NCI-H1092 treated with DMSO at 0.1 percent for 48 hours (cell line): ENCODE data around the gene ITGB1.
"Not testable (repeated sequence)": the region's sequence is repeated elsewhere in the genome, so short reads cannot be mapped to it uniquely, and the experiment has no call there.

Experiments used
- DNase-seq: peaks from one replicate; lab custom pipeline; 2025; lab: John Stamatoyannopoulos, UW

The ITGB1 gene

GRCh38 chr10:32958085-32959005 is at the start of gene ITGB1:
TSS of gene ITGB1 (minus strand) at chr10:32958230. CDS start at chr10:32935558, 22,672 bp downstream.
- DNase-seq = peak; percentile 88

GRCh38 chr10:33006342-33006887 is 48.4 kb upstream of the ITGB1 start:
- no peak for DNase-seq

GRCh38 chr10:33005322-33006301 is 47.6 kb upstream of the ITGB1 start:
- peak; percentile 28 for DNase-seq

GRCh38 chr10:33001908-33002492 is 44.0 kb upstream of the ITGB1 start:
- DNase-seq = no peak

DNA sequence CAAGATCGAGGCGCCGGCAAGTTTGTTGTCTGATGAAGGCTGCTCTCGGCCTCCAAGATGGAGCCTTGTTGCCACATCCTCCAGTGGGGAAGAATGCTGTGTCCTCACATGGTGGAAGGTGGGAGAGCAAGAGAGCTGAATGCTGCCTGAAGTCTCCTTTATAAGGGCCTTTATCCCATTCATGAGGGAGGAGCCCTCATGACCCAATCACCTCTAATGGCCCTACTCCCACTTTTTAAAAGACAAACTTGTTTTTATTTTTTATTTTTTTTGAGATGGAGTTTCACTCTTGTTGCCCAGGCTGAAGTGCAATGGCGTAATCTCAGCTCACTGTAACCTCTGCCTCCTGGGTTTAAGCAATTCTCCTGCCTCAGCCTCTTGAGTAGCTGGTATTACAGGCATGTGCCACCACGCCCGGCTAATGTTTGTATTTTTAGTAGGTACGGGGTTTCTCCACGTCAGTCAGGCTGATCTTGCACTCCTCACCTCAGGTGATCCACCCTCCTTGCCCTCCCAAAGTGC is 40.1 kb upstream of the ITGB1 start:
- not testable (repeated sequence) for DNase-seq

DNA sequence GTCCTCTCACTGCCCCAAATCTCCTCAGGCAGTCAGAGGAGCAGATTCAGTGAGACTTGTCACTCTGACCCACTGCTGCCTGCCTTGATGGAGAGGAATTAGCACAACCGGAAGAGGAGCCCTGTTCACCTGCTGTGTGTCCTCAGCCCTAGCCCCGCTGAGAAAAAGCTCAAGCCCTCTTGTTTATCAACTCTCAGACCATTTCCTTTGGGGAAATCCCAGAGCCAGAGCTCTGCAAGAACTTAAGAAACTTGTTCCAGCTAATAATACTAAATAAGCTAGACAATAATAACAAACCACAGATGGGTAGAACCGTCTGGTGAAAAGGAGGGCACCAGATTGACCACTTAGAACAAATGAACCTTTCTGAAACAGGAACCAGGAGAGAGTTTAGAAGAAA is 37.7 kb upstream of the ITGB1 start:
- DNase-seq = no peak

DNA sequence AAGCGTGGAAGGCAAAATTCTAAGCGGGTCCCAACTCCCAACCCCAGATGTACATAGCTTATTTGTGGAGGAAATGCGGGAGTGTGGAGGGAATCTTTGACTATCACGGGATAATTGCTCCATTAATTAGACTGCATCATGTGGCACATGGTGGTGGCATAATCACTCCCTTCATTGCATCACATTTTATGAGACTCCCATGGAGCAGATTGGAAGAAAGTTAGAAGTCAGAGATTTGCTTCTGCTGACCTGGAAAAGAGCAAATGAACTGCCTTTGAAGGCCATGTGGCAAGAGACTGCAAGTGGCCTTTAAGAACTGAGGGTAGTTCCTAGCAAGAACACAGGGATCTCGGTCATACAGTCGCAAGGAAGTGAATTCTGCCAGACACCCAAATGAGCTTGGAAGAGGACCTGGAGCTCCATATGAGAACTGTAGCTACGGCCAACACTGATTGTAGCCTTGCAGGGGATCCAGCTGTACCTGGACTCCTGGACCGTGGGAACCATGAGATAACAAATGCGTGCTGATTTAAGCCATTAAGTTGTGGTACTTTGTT is 37.1 kb upstream of the ITGB1 start:
- DNase-seq = no peak

- DNase-seq = not testable (repeated sequence)
These were observed 36.6 kb upstream of the ITGB1 start for GRCh38 chr10:32994632-32995031.

GRCh38 chr10:32992310-32992709 is 34.3 kb upstream of the ITGB1 start:
- not testable (repeated sequence) for DNase-seq

DNA sequence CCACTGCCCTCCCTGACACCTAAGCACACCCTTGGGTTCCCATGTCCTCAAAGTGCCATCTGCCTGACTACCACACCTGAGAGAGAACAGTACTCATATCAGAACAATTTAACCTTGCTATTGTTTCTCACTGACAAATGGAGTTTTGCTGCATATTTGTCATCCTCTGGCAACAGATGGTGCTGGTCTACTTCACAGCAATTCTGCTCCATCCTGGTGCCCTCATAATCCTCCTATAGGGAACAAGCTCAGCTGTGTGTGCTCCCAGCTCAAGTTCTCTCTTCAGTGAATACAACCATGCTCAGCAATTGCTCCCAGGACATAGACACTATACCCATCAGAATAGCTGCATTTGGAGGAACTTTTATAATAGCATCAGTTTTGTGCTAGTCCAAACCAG is 32.8 kb upstream of the ITGB1 start:
- no peak for DNase-seq

DNA sequence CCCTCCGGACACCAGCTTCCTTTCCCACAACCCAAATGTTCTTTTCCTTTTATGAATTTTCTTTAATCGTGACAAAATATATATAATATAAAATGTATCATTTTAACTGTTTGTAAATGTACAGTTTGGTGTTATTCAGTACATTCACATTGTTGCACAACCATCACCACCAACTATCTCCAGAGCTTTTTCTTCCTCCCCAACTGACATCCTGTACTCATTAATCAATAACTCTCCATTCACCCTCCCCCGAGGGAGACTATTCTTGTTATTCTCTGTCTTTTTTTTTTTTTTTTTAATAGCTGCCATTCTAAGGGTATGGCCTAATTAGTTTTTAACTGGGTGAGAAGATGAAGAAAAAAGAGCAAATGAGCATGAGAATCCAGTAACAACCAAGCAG is 30.6 kb upstream of the ITGB1 start:
- DNase-seq = no peak

- no peak for DNase-seq
These were observed 29.1 kb upstream of the ITGB1 start for GRCh38 chr10:32987172-32987571.

- no peak for DNase-seq
These were observed 27.8 kb upstream of the ITGB1 start for GRCh38 chr10:32985775-32986350.

GRCh38 chr10:32985341-32985764 is 27.3 kb upstream of the ITGB1 start:
- no peak for DNase-seq

- no peak for DNase-seq
These were observed 26.1 kb upstream of the ITGB1 start for GRCh38 chr10:32984003-32984600.

- DNase-seq = no peak
These were observed 25.2 kb upstream of the ITGB1 start for GRCh38 chr10:32982911-32983909.

GRCh38 chr10:32982293-32982709 is 24.3 kb upstream of the ITGB1 start:
- DNase-seq = no peak

GRCh38 chr10:32981760-32982159 is 23.7 kb upstream of the ITGB1 start:
- no peak for DNase-seq
